NCI-H128 (cell line): Measurements from ENCODE around the gene NBPF10.
"Not testable (repeated sequence)": the region's sequence is repeated elsewhere in the genome, so short reads cannot be mapped to it uniquely, and the experiment has no call there.

ENCODE experiments used
- DNase-seq: peaks from one replicate; lab custom pipeline; 2025; ENCODE audit not compliant: unreplicated experiment; lab: John Stamatoyannopoulos, UW

The NBPF10 gene

DNA sequence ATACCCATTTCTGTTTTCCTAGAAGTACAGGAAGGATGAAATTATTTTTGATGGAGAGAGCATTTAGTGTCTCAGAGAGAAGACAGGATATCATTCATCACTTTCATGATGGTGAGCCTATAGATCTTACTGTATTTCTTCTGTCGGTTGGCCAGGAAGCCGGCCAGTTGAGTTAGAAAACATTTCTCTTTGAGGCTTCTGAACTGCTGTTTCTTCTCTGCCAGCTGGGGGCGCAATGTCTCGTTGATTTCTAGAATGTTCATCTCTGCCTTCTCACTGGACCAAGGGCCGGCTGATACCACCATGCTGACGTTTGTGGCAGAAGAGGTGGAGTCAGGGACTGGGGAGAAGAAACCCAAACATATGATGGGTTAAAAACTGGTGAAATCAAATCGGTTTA is at the start of gene NBPF10:
TSS of gene NBPF10 (minus strand) at position 340 of the 400 bp plus-strand sequence. CDS start at position 305, 35 bp downstream.
- DNase-seq, result not testable (repeated sequence)

- DNase-seq, result not testable (repeated sequence)
Observed at GRCh38 chr1:146174531-146174930, 29.9 kb upstream of the NBPF10 start.

GRCh38 chr1:146167740-146168139 is 23.1 kb upstream of the NBPF10 start:
- not testable (repeated sequence) for DNase-seq

- DNase-seq, result not testable (repeated sequence)
Observed at GRCh38 chr1:146167273-146167672, 22.7 kb upstream of the NBPF10 start.
